ENCODE results near the gene HBG1. TPM values are rescaled to one million over a fixed set of nuclear protein-coding genes. Genes with fewer than 3 reads are reported as not detected.

The HBG1 gene
- total RNA-seq, 1 donor from 2014 or later: not detected

DNA sequence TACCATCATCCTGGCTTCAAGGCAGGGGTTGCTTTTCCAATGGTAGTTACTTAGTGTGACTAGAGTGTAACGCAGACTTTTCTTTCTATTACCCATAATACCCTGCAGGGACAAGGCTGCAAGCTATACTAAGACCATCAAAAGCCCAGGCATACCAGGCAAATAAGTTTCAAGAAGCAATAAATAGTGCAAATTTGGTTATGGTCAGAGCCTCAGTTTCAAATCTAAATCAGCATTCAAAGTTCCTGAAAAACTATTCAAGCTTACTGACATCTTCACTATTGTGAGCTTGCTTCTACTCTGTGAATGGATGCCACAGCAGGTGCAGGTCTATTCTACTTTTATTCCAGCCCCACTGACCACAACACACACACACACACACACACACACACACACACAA is 20.3 kb downstream of the HBG1 start:
- TF ChIP-seq, protein P1, sequence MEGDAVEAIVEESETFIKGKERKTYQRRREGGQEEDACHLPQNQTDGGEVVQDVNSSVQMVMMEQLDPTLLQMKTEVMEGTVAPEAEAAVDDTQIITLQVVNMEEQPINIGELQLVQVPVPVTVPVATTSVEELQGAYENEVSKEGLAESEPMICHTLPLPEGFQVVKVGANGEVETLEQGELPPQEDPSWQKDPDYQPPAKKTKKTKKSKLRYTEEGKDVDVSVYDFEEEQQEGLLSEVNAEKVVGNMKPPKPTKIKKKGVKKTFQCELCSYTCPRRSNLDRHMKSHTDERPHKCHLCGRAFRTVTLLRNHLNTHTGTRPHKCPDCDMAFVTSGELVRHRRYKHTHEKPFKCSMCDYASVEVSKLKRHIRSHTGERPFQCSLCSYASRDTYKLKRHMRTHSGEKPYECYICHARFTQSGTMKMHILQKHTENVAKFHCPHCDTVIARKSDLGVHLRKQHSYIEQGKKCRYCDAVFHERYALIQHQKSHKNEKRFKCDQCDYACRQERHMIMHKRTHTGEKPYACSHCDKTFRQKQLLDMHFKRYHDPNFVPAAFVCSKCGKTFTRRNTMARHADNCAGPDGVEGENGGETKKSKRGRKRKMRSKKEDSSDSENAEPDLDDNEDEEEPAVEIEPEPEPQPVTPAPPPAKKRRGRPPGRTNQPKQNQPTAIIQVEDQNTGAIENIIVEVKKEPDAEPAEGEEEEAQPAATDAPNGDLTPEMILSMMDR (IDR thresholded peaks at IDR 0.05): no peak
- Mint-ChIP-seq H3K27me3 (ENCODE audit: low read depth) (peaks cover 12% of the 10 kb centered on the region), H3K27ac (ENCODE audit: unreplicated experiment) (no peak overlapping the region), H3K4me3 (ENCODE audit: unreplicated experiment) (no peak overlapping the region), H3K9me3 (ENCODE audit: low read depth) (no peaks in the 10 kb centered on the region), H3K36me3 (ENCODE audit: low read depth) (no peaks in the 10 kb centered on the region), H3K4me1 (ENCODE audit: low read depth) (no peaks in the 10 kb centered on the region)
- no peak for DNase-seq (ENCODE audit: low spot score)

DNA sequence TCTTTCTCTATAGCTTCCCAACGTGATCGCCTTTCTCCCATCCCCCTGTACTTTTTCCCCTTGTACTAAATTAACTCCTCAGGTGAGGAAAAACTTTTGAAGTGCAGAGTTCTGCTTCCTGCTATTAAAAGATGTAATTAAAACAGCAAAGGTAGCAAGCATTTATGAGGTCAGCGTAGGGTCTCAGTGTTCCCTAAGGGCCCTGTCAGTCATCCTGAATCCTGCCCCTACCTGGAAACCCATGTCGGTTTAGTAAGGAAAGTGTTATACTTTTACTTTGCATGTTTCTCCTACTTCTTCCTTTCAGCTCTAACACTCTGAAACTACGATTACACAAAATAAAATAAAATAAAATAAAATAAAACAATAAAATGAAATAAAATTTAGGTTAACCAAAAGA is 21.5 kb downstream of the HBG1 start:
- no peak overlapping the region for H3K27ac Mint-ChIP-seq (ENCODE audit: unreplicated experiment)
- H3K27me3 Mint-ChIP-seq (ENCODE audit: low read depth): peaks cover 10% of the 10 kb centered on the region
- TF ChIP-seq, protein P1 (IDR thresholded peaks at IDR 0.05): no peak
- H3K4me1 Mint-ChIP-seq (ENCODE audit: low read depth): no peaks in the 10 kb centered on the region
- no peak for DNase-seq (ENCODE audit: low spot score)
- H3K9me3 Mint-ChIP-seq (ENCODE audit: low read depth): no peaks in the 10 kb centered on the region
- H3K36me3 Mint-ChIP-seq (ENCODE audit: low read depth): no peaks in the 10 kb centered on the region
- no peak overlapping the region for H3K4me3 Mint-ChIP-seq (ENCODE audit: unreplicated experiment)

DNA sequence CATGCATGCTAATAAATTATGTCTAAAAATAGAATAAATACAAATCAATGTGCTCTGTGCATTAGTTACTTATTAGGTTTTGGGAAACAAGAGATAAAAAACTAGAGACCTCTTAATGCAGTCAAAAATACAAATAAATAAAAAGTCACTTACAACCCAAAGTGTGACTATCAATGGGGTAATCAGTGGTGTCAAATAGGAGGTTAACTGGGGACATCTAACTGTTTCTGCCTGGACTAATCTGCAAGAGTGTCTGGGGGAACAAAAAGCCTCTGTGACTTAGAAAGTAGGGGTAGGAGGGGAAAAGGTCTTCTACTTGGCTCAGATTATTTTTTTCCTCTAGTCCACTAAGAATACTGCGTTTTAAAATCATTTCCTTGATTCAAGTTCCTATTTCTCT is 22.0 kb downstream of the HBG1 start:
- DNase-seq (ENCODE audit: low spot score): no peak
- Mint-ChIP-seq H3K4me3 (ENCODE audit: unreplicated experiment) (no peak overlapping the region), H3K9me3 (ENCODE audit: low read depth) (no peaks in the 10 kb centered on the region), H3K36me3 (ENCODE audit: low read depth) (no peaks in the 10 kb centered on the region), H3K27me3 (ENCODE audit: low read depth) (peaks cover 10% of the 10 kb centered on the region), H3K4me1 (ENCODE audit: low read depth) (no peaks in the 10 kb centered on the region), H3K27ac (ENCODE audit: unreplicated experiment) (no peak overlapping the region)
- TF ChIP-seq, protein P1 (IDR thresholded peaks at IDR 0.05): no peak

DNA sequence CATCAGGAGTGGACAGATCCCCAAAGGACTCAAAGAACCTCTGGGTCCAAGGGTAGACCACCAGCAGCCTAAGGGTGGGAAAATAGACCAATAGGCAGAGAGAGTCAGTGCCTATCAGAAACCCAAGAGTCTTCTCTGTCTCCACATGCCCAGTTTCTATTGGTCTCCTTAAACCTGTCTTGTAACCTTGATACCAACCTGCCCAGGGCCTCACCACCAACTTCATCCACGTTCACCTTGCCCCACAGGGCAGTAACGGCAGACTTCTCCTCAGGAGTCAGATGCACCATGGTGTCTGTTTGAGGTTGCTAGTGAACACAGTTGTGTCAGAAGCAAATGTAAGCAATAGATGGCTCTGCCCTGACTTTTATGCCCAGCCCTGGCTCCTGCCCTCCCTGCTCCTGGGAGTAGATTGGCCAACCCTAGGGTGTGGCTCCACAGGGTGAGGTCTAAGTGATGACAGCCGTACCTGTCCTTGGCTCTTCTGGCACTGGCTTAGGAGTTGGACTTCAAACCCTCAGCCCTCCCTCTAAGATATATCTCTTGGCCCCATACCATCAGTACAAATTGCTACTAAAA is 22.8 kb downstream of the HBG1 start, which contains the start of gene HBB:
TSS of gene HBB (minus strand) at position 340 of the 579 bp plus-strand sequence. CDS start at position 290, 50 bp downstream.
- Mint-ChIP-seq H3K4me3 (ENCODE audit: unreplicated experiment) (no peak within 1 kb of the TSS), H3K4me1 (ENCODE audit: low read depth) (no peaks in the 10 kb centered on the region), H3K36me3 (ENCODE audit: low read depth) (no peaks in the 10 kb centered on the region), H3K27ac (ENCODE audit: unreplicated experiment) (no peak within 1 kb of the TSS), H3K27me3 (ENCODE audit: low read depth) (peaks cover 8% of the 10 kb centered on the region), H3K9me3 (ENCODE audit: low read depth) (no peaks in the 10 kb centered on the region)
- DNase-seq (ENCODE audit: low spot score): no peak
- TF ChIP-seq, protein P1 (IDR thresholded peaks at IDR 0.05): no peak

DNA sequence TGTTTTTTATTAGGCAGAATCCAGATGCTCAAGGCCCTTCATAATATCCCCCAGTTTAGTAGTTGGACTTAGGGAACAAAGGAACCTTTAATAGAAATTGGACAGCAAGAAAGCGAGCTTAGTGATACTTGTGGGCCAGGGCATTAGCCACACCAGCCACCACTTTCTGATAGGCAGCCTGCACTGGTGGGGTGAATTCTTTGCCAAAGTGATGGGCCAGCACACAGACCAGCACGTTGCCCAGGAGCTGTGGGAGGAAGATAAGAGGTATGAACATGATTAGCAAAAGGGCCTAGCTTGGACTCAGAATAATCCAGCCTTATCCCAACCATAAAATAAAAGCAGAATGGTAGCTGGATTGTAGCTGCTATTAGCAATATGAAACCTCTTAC is 24.2 kb downstream of the HBG1 start:
- Mint-ChIP-seq H3K27me3 (ENCODE audit: low read depth) (peaks cover 8% of the 10 kb centered on the region), H3K9me3 (ENCODE audit: low read depth) (no peaks in the 10 kb centered on the region)

More for the DNA sequence above, 24.2 kb downstream of the HBG1 start:
- no peaks in the 10 kb centered on the region for H3K36me3 Mint-ChIP-seq (ENCODE audit: low read depth)
- TF ChIP-seq, protein P1 (IDR thresholded peaks at IDR 0.05): no peak
- no peaks in the 10 kb centered on the region for H3K4me1 Mint-ChIP-seq (ENCODE audit: low read depth)
- no peak for DNase-seq (ENCODE audit: low spot score)
- no peak overlapping the region for H3K4me3 Mint-ChIP-seq (ENCODE audit: unreplicated experiment)
- H3K27ac Mint-ChIP-seq (ENCODE audit: unreplicated experiment): no peak overlapping the region

Data from chondrocyte (in vitro differentiated cells).